ENCODE results near the gene AGR2. TPM values are rescaled to one million over a fixed set of nuclear protein-coding genes. Genes with fewer than 3 reads are reported as not detected.

AGR2 gene
- total RNA-seq, 1 experiment from 2014 or later, result 140 TPM

DNA sequence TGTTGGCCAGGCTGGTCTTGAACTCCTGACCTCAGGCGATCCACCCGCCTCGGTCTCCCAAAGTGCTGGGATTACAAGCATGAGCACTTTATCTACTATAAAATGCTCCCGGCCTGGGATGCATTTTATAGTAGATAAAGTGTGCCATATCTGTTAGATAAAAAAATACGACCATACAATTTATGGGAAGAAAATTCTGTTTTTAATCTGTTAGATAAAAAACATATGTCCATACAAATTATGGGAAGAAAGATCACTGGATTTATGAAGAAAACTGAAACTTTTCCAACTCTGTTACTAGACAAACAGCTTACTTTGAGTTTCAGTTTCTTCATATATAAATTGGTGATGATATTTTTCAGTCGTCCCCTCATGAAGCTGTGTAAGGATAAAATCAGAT, 46.8 kb downstream of the AGR2 start:
- no peak for DNase-seq
- no peak overlapping the region for H3K9ac ChIP-seq (ENCODE audit: low read length)
- H3F3A ChIP-seq (ENCODE audit: low read length, unreplicated experiment), result peaks cover 6% of the 10 kb centered on the region
- H3K27me3 ChIP-seq (ENCODE audit: low read length), result no peaks in the 10 kb centered on the region
- CTCF ChIA-PET, result no interaction called here
- no peak overlapping the region for H3K4me2 ChIP-seq (ENCODE audit: low read length)
- H3K79me2 ChIP-seq (ENCODE audit: low read length), result peaks cover 75% of the 10 kb centered on the region
- TF ChIP-seq EZH2 (IDR thresholded peaks at IDR 0.05; ENCODE audit: low read length, unreplicated experiment), result no peak
- no peak for TF ChIP-seq EZH2phosphoT487 (IDR thresholded peaks at IDR 0.05; ENCODE audit: borderline replicate concordance, low read length)
- TF ChIP-seq, protein P1, sequence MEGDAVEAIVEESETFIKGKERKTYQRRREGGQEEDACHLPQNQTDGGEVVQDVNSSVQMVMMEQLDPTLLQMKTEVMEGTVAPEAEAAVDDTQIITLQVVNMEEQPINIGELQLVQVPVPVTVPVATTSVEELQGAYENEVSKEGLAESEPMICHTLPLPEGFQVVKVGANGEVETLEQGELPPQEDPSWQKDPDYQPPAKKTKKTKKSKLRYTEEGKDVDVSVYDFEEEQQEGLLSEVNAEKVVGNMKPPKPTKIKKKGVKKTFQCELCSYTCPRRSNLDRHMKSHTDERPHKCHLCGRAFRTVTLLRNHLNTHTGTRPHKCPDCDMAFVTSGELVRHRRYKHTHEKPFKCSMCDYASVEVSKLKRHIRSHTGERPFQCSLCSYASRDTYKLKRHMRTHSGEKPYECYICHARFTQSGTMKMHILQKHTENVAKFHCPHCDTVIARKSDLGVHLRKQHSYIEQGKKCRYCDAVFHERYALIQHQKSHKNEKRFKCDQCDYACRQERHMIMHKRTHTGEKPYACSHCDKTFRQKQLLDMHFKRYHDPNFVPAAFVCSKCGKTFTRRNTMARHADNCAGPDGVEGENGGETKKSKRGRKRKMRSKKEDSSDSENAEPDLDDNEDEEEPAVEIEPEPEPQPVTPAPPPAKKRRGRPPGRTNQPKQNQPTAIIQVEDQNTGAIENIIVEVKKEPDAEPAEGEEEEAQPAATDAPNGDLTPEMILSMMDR (conservative IDR thresholded peaks at IDR 0.05; ENCODE audit: low read depth, low read length), result no peak
- no peaks in the 10 kb centered on the region for H3K9me3 ChIP-seq (ENCODE audit: low read length)
- POLR2A ChIA-PET (ENCODE audit: unreplicated experiment), result no interaction called here
- H3K36me3 ChIP-seq (ENCODE audit: low read depth, low read length), result no peaks in the 10 kb centered on the region
- no TSS peak for BruUV-seq (replicated peaks)
- H3K4me3 ChIP-seq (ENCODE audit: low read length), result no peak overlapping the region
- no peak overlapping the region for H3K27ac ChIP-seq (ENCODE audit: low read length)
- peaks cover 12% of the 10 kb centered on the region; the same call in 1 of the 2 replicates for H4K20me1 ChIP-seq (ENCODE audit: low read length)
- peaks cover 27% of the 10 kb centered on the region for H3K4me1 ChIP-seq (ENCODE audit: insufficient read depth, low read length)
- H3K9me2 ChIP-seq (replicated peaks; ENCODE audit: low read length), result no peaks in the 10 kb centered on the region
- intact Hi-C loops (cut with micrococcal nuclease), result loop anchor here (5.0 kb wide), 2 partner anchors 56 to 159 kb away; no protein-coding TSS in a partner anchor
- no peak for ATAC-seq
- no peak overlapping the region for H2AFZ ChIP-seq (ENCODE audit: low read length)

DNA sequence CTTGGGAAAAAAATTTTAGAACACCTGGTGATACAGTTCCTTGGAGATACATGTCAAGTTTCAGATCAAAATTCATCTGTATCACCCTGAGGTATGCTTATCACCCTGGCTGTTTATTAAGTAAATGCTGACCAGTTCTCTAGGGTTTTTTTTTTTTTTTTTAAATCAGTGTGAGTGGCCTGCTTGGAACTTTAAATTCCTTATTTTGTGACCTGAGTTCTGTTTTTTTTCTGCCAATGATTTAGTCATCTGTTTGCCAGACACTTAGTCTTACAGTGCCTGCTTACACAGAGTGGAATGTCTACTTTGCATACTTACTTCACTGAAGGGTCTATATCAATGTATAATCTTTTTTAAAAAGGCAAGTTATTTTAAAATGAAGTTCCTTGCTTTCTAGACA, 49.4 kb downstream of the AGR2 start:
- no TSS peak for BruUV-seq (replicated peaks)
- H3K4me2 ChIP-seq (ENCODE audit: low read length), result peak overlapping the region; percentile 89
- TF ChIP-seq EZH2phosphoT487 (IDR thresholded peaks at IDR 0.05; ENCODE audit: borderline replicate concordance, low read length) (no peak), EZH2 (IDR thresholded peaks at IDR 0.05; ENCODE audit: low read length, unreplicated experiment) (no peak)
- TF ChIP-seq, protein P1 (conservative IDR thresholded peaks at IDR 0.05; ENCODE audit: low read depth, low read length), result no peak
- no peaks in the 10 kb centered on the region for H3K9me2 ChIP-seq (replicated peaks; ENCODE audit: low read length)
- H3K4me3 ChIP-seq (ENCODE audit: low read length), result peak overlapping the region; percentile 88
- peaks cover 66% of the 10 kb centered on the region for H3K79me2 ChIP-seq (ENCODE audit: low read length)
- peak overlapping the region; percentile 15; the same call in 1 of the 2 replicates for H3K27ac ChIP-seq (ENCODE audit: low read length)
- H3K36me3 ChIP-seq (ENCODE audit: low read depth, low read length), result no peaks in the 10 kb centered on the region
- peaks cover 12% of the 10 kb centered on the region; the same call in 1 of the 2 replicates for H4K20me1 ChIP-seq (ENCODE audit: low read length)
- ATAC-seq (peak; percentile 39), DNase-seq (peak; percentile 63)
- H3K9ac ChIP-seq (ENCODE audit: low read length), result peak overlapping the region; percentile 67; the same call in 1 of the 2 replicates
- no peaks in the 10 kb centered on the region for H3K27me3 ChIP-seq (ENCODE audit: low read length)
- H2AFZ ChIP-seq (ENCODE audit: low read length), result no peak overlapping the region; the same call in 1 of the 2 replicates
- intact Hi-C loops (cut with micrococcal nuclease), result loop anchor here (5.0 kb wide), 2 partner anchors 53 to 162 kb away; no protein-coding TSS in a partner anchor
- H3F3A ChIP-seq (ENCODE audit: low read length, unreplicated experiment), result peaks cover 6% of the 10 kb centered on the region
- ChIA-PET CTCF (no interaction called here), POLR2A (ENCODE audit: unreplicated experiment) (no interaction called here)
- H3K4me1 ChIP-seq (ENCODE audit: insufficient read depth, low read length), result peaks cover 28% of the 10 kb centered on the region
- H3K9me3 ChIP-seq (ENCODE audit: low read length), result no peaks in the 10 kb centered on the region

DNA sequence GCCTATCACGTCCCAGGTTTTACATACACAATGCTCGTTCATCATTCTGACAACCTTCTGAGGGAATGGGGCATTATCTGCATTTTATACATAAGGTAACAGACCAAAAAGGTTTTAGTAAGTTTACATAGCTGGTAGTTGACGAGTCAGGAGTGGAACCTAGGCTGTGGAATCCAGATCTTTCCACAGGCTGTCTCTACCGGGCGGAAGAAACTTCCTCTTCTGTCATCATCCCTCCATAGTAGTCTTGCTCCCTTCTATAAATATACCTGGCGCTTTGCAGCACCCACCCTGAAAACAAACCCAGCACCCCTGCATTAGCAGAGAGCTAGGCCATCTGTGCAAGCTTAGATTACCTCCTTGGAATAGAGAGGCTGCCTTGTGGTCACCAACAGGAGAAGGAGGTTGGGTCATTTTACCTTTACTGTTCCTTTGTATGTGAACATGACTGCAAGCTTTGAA, 49.9 kb downstream of the AGR2 start:
- no peaks in the 10 kb centered on the region for H3K27me3 ChIP-seq (ENCODE audit: low read length)
- ATAC-seq, result peak; percentile 9
- peaks cover 6% of the 10 kb centered on the region for H3F3A ChIP-seq (ENCODE audit: low read length, unreplicated experiment)
- TSS peak; percentile 49 for BruUV-seq (replicated peaks)
- H3K9me3 ChIP-seq (ENCODE audit: low read length), result no peaks in the 10 kb centered on the region
- DNase-seq, result peak; percentile 24
- H3K4me2 ChIP-seq (ENCODE audit: low read length), result peak overlapping the region; percentile 89
- H2AFZ ChIP-seq (ENCODE audit: low read length), result peak overlapping the region; percentile 75
- intact Hi-C loops (cut with micrococcal nuclease), result loop anchor here (5.0 kb wide), 2 partner anchors 53 to 162 kb away; no protein-coding TSS in a partner anchor
- POLR2A ChIA-PET (ENCODE audit: unreplicated experiment), result interaction anchor here (0.6 kb wide), 1 partner anchor 37 kb away, joined by 3 read pairs; no protein-coding TSS in a partner anchor
- CTCF ChIA-PET, result no interaction called here
- no peaks in the 10 kb centered on the region for H3K9me2 ChIP-seq (replicated peaks; ENCODE audit: low read length)
- peak overlapping the region; percentile 15; the same call in 1 of the 2 replicates for H3K27ac ChIP-seq (ENCODE audit: low read length)
- no peaks in the 10 kb centered on the region for H3K36me3 ChIP-seq (ENCODE audit: low read depth, low read length)
- peaks cover 12% of the 10 kb centered on the region; the same call in 1 of the 2 replicates for H4K20me1 ChIP-seq (ENCODE audit: low read length)
- peaks cover 61% of the 10 kb centered on the region for H3K79me2 ChIP-seq (ENCODE audit: low read length)
- H3K4me1 ChIP-seq (ENCODE audit: insufficient read depth, low read length), result peaks cover 28% of the 10 kb centered on the region
- H3K9ac ChIP-seq (ENCODE audit: low read length), result peak overlapping the region; percentile 67
- peak overlapping the region; percentile 88 for H3K4me3 ChIP-seq (ENCODE audit: low read length)
- TF ChIP-seq EZH2phosphoT487 (IDR thresholded peaks at IDR 0.05; ENCODE audit: borderline replicate concordance, low read length) (no peak), EZH2 (IDR thresholded peaks at IDR 0.05; ENCODE audit: low read length, unreplicated experiment) (no peak)
- TF ChIP-seq, protein P1 (conservative IDR thresholded peaks at IDR 0.05; ENCODE audit: low read depth, low read length), result no peak
